A549 treated with AZD9567 at 1 μM for 4 hours (cell line): ENCODE data around the gene LRRTM1. TPM values are rescaled to one million over a fixed set of nuclear protein-coding genes. Genes with fewer than 3 reads are reported as not detected.

ENCODE experiments used
- total RNA-seq: library from RNA; stranded (reverse); fragments of 200-300 nt; extraction: Qiagen RNA extraction; gene quantifications from 5 replicates; pipeline ENCODE4 v1.2.3, GENCODE V29; 2022; ENCODE audit not compliant: insufficient read depth

Gene LRRTM1
- total RNA-seq = not detected in 5 replicates

GRCh38 chr2:80303909-80304837 is at the start of gene LRRTM1:
TSS of gene LRRTM1 (minus strand) at chr2:80304752. CDS start at chr2:80303819, 933 bp downstream.

